GM23248 (cell line): Measurements from ENCODE around the gene PANK4.

ENCODE experiments used
- EZH2 ChIP-seq: fragments of 200-600 bp; sonication (generic); IDR thresholded peaks from 2 replicates; pipeline ENCODE4 v1.6.1; 2018; ENCODE audit warnings: antibody characterized with exemption, mild to moderate bottlenecking; ENCODE audit not compliant: insufficient read depth, poor library complexity, severe bottlenecking
- EZH2phosphoT487 ChIP-seq: fragments of 200-600 bp; sonication (generic); IDR thresholded peaks from 2 replicates; pipeline ENCODE4 v1.6.1; 2018; ENCODE audit warnings: antibody characterized with exemption, moderate library complexity, mild to moderate bottlenecking, low read depth; ENCODE audit not compliant: insufficient read depth

- TF ChIP-seq EZH2: no peak
- no peak for TF ChIP-seq EZH2phosphoT487
Observed at GRCh38 chr1:2488688-2489087, 37.7 kb downstream of the PANK4 start.
